GM21423 (cell line): ENCODE measurements around the gene BCL7C.
"Not testable (repeated sequence)": the region's sequence is repeated elsewhere in the genome, so short reads cannot be mapped to it uniquely, and the experiment has no call there.

Source experiments
- ATAC-seq: cut with Tn5 transposase; IDR thresholded peaks from one replicate; pipeline ENCODE4 v1.9.1; 2021; ENCODE audit warnings: mild to moderate bottlenecking, moderate library complexity; ENCODE audit not compliant: unreplicated experiment

Gene BCL7C

DNA sequence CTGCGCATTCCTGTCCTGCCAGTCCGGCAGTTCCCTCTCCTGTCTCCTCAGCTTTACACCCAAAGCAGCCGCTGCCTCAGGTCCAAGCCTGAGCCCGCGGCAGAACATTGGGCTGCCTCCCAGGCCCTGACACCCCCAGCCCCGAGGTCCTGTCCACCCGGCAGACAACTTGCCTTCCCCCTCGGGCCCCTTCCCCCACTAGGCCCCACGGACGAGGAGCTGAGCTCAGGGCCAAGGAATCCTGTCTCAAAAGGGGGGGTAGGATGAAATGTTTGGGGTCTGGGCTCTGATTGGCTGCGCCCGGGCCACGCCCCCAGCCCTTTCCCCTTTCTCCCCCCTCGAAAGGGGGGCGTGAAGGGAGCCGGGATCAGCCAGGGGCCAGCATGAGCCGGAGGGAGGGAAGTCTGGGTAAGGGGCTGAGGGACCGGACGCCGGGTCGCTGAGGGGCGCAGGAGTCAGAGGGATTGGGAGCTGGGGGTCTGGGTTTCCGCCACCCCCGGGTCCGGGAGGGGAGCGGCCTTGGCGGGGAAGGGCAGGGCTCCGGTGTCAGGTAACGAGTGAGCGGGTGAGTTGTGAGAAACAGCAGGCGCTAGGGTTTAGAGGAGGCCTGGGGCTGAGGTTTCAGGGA lies 2.5 kb upstream of the BCL7C start, which contains the start of gene CTF1:
Gene CTF1, plus strand, starts transcription at position 354 of the 628 bp plus-strand sequence. Its CDS starts 30 bp downstream, at position 384.
- no peak for ATAC-seq

DNA sequence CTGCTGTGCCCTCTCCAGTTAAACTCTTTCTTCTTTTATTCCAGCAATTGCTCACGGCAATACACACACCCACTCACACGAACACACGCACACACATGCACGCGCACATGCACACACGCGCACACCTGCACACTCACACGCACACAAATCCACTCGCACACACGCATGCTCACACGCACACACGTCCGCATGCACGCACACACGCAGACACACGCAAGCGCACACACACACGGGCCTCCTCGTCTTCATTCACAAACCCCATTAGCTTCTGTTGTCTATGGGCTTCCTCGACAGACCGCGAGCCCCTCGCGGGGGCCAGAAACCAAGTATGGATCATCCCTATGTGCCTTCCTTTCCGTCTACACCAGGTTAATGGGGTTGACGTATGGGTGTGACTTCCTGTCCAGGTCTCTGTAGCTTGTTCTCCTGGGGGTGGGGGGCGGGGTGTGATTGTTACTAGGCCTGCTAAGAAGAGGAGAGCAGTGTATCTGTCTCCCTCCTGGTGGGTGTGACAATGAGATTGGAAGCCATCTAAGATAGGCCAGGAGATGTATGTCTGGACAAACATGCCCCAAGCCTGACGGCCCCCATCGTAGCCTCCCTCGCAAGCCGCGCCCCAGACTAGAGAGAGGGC lies 1.9 kb upstream of the BCL7C start:
- ATAC-seq = no peak

DNA sequence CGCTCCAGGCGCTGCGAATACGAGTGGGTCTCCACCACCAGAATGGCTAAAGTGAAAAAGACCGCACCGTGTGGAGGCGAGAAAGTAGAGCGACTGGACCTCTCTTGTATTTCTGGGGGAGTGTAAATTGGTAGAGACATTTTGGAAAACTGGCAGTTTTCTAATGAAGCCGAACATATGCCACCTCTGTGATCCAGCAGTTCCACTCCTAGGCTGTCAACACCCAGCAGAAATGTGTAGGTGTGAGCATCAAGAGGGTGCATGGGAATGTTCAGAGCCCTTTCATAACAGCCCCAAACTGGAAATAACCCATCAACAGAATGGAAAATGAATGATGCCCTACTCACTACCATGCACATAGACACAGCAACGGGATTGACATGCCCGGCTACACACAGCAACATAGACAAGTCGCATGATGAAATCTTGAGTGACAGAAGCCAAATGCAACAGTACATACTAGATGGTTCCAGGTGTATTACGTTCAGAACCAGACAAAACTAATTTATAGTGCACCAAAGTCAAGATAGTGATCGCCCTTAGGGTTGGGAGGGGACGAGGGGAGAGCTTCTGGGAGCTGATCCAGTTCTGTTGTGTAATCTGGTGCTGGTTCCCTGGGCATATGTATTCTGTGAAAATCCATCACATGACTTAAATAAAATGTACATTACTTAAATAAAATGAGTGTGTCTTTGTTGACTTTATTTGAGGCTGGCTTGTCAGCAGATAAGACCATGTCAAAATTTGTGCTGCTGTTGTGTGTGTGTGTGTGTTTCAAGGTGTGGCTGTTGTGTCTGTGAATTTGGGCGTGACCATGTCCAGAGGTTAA lies 877 bp upstream of the BCL7C start:
- no peak for ATAC-seq

DNA sequence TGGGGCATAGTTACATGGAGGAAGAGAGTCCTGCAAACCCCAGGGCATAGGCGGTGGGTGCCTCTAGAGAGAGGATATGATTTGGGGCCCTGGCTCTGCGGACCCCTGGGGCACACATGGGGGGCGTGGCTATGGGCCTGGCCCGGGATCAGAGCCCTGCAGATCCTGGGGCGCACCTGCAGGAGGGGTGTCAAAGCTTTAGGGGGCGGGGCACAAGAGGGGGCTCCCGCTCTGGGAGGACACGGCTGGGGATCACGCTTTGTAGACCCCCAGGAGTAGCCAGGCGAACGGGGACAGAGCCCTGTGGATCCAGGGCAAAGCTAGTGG lies 497 bp downstream of the BCL7C start:
- peak; percentile 5 for ATAC-seq

DNA sequence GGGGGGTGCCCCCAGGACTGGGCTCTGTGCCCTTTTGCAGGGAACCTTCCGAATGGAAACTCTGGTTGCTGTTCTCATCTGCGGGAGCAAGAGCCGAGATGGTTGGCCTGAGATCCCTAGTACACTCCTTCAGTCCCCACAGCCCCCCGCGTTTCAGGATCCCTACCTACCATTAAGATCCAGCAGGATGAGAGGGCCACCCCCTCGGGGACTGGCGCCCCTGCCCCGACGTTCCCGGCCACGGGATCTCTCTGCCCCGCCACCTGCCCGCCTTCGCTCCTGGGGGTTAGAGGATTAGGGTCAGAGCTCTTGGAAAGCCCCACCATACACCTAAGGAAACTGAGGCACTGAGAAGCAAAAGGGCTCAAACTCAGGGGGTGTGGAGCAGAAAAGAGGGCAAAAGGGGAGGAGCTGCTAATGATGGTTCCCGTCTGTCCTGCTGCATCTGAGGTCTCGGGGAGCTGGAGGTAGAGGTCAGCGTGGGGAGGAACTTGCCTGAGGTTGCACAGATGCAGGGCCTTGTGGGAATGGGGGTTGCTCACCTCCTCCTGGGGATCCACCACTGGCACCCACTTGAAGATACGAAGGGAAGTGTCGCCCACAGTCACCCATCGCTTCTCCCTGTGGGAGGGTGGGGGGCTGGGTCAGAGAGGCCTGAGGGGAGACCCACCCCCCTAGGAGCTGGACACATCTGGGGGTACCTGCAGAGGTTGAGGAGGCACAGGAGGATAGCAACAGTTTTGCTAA lies 1.0 kb downstream of the BCL7C start:
- no peak for ATAC-seq

DNA sequence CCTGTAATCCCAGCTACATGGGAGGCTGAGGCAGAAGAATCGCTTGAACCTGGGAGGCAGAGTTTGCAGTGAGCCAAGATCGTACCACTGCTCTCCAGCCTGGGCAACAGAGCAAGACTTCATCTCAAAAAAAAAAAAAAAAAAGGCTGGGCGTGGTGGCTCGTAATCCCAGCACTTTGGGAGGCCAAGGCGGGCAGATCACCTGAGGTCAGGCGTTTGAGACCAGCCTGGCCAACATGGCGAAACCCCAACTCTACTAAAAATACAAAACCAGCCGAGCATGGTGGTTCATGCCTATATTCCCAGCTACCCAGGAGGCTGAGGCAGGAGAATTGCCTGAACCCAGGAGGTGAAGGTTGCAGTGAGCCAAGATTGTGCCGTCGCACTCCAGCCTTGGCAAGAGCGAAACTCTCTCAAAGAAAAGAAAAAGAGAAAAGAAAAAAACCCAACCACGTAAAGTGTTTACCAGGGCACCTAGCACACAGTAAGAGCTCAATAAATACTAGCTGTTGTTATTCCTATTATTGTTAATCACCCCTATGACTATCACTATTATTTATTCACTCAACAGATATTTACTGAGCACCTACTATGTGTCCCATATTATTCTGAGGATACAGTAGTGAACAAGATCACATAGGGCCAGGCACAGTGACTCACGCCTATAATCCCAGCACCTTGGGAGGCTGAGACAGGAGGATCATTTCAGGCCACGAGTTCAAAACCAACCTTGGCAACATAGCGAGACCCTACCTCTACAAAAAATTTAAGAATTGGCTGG lies 2.6 kb downstream of the BCL7C start:
- not testable (repeated sequence) for ATAC-seq

DNA sequence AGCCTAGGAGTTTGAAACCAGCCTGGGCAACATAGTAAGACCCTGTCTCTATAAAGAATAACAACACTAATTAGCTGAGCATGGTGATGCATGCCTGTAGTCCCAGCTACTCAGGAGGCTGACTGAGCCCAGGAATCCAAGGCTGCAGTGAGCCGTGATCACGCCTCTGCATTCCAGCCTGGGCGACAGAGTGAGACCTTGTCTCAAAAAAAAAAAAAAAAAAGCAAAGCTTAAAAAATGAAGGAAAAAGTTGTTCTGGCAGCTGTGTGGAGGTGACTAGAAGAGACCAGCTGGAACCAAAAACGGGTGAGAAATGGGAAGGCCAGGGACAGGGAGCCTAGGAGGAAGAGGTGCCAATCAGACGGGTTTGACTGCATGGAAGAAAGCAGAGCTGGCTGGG lies 4.2 kb downstream of the BCL7C start:
- no peak for ATAC-seq

DNA sequence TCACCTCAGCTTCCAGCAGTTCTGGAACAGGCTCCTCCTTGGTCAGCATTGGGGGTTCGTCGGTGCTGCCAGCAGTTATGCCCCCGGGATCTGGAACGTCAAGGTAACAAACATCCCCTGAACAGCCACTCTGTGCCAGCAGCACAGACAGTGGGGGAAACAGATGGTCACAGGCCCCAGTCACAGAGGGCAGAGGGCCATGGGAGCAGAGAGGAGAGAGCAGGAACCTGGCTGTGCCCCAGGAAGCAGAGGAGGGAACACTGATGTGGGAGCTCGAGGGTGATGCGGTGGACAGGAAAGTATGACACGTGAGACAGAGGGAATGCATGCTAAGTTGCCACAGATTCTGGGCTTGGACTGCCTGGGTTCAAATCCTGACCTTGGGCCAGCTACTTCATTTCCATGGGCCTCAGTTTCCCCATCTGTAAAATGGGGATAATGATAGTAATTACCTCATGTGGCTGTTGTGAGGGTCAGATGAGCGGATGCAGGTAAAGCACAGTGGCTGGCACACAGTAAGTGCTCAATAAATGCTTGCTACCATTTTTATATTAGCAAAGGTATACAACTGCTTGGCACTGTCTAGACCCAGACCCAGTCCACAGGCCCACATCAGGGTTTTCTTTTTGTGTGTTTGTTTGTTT lies 4.9 kb downstream of the BCL7C start:
- ATAC-seq = no peak

DNA sequence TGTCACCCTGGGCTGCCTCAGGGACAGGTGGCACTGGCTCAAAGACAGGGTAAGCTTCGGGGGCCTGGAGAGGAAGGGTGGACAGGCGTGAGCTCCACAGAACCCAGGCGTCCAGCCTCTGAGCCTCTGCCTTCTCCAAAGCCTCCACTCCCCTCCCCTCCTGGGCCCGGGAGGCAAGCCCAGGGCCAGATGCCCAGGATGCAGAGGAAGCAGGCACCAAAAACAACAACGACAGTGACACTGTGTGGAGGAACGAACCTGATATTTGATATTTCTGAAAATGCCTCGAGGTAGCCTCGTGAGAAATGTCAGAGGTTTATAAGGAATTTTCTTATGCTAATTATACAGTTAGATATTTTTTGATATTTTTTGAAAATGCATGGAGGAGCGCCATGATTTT lies 6.0 kb downstream of the BCL7C start:
- no peak for ATAC-seq

DNA sequence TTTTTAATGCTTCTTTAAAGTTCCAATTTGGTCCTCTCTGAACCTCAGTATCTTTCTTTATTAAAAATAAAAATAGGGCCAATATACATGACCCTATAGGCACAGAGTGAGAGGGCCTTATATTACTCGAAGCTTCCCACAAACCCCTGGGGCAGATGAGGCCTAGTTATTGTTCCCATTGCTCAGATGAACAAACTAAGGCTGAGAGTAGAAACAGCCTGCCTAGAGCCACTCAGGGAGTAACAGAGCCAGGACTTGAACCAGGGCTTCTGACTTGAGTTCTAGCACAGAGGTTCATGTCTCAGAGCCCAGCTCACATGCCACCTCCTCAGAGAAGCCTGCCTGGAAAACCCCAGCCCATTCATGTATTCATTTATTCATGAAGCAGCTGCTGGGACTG lies 7.7 kb downstream of the BCL7C start:
- no peak for ATAC-seq

DNA sequence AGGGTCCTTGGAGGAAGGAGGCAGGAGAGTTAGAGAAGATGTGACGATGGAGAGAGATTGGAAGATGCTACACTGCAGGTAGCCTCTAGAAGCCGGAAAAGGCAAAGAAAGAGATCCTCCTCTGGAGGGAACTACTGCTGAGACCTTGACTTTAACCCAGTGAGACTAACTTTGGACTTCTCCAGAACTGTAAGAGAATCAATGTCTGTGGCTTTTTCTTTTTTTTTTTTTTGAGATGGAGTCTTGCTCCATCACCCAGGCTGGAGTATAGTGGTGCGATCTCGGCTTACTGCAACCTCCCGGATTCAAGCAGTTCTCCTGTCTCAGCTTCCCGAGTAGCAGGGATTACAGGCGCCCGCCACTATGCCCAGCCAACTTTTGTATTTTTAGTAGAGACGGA lies 8.7 kb downstream of the BCL7C start:
- no peak for ATAC-seq

DNA sequence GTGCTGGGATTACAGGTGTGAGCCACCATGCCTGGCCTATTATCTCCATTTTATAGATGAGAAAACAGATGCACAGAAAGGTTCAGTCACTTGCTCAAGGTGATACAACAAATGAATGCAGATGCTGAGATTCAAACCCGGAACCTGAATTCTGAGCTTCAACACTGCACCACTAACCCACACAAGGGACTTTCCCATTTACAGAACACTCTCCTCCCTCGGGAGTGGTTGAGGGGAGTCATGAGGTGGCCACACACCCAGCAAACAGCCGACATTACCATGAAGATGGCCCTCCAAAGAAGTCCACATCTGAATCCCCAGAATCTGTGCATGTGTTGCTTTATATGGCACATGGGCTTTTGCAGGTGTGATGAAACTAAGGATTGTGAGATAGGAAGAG lies 9.1 kb downstream of the BCL7C start:
- no peak for ATAC-seq

DNA sequence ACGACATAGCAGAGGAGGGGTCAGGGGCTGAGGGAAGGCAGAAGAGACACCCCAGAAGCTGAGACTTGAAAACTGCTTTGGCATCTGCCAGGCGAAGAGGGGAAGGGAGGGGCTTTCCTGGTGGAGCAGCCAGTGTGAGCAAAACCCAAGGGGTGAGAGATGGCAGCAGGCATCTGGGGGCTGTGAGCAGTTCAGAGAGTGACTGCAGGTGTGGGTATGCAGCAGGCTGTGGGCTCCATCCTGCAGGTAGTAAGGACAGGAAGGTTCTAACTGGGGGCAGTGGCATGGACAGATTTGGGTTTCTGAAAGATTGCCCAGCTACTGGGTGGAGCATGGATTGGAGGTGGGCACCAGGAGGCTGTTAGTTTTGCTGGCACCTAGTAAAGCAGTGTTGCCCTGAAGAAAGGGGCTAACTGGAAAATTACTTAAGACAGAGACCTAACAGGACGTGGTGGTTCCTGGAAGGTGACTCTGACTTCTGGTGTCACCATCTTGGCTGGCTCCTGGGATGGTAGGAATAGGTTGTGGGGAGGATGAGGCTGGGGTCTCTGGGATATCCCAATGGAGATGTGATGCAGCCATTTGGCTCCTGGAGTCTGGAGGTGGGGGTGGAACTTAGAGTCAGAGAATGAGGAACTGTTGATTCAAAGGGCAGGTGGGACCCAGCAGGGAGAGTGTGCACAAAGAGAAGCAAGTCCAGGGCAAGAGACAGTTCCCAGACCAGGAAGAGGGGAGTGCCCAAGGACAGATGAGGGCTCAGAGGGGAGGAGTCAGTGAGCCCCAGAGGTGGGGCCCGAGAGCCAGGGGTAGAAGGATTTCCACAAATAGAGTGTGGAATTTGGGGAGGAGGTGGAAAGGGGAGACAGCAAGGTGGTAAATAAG lies 11.2 kb downstream of the BCL7C start:
- no peak for ATAC-seq

DNA sequence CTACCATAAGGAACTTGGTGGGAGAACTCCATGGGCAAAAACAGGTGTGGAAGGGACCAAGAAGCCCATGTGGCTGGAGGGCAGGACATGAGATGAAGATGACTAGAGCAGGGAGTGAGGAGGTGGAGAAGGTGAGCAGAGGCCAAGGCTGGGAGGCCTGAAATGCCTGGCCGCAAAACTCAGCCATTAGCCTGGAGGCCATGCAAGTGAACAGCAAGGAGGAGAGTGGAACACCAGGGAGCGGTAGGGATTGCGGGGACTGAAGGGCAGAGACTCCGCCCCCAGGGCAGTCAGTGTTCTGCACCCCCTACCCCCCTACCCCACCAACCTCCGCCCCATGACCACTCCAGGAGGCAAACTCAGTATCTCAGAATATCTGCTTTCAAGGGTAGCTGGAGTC lies 17.0 kb downstream of the BCL7C start:
- ATAC-seq = no peak

DNA sequence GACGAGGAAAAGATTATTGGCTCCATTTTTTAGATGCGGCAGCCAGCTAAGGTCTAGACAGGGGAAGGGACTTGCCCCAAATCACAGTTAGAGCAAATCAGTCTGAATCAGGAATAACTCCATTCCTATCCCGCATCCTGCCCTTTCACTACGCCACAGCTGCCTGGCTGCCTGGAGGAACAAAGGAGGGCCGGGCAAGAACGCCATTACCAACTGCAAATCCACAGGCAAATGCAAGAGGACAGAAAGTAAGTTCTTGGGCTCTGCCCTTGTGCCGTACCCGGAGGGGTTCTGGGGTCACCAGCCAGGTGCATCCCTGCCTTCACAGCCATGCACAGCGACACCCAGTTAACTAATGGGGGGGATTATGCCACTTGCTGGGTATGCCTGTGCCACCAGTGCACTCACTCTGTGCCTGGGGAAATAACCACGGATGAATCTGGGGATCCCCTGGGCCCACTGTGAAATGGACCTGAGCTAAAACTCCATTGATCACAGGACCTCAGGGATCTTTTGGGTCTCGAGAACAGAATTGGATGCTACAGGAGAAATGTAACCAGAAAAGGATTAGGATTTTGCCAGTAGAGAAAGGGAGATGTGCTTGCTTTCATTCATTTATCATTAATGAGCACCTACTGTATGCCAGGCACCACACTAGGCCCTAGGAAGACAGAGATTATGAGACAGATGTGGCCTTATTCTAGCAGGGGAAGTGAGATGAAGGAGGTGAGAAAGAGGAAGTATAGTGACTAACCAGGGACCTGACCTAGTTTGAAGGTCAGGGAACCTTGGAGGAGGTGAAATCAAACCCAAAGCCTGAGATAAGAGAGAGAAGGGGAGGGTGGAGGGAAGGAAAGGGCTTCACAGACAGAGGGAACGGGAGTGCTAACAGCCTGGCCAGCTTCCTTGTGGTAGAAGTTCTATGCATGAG lies 17.7 kb downstream of the BCL7C start:
- ATAC-seq = no peak

DNA sequence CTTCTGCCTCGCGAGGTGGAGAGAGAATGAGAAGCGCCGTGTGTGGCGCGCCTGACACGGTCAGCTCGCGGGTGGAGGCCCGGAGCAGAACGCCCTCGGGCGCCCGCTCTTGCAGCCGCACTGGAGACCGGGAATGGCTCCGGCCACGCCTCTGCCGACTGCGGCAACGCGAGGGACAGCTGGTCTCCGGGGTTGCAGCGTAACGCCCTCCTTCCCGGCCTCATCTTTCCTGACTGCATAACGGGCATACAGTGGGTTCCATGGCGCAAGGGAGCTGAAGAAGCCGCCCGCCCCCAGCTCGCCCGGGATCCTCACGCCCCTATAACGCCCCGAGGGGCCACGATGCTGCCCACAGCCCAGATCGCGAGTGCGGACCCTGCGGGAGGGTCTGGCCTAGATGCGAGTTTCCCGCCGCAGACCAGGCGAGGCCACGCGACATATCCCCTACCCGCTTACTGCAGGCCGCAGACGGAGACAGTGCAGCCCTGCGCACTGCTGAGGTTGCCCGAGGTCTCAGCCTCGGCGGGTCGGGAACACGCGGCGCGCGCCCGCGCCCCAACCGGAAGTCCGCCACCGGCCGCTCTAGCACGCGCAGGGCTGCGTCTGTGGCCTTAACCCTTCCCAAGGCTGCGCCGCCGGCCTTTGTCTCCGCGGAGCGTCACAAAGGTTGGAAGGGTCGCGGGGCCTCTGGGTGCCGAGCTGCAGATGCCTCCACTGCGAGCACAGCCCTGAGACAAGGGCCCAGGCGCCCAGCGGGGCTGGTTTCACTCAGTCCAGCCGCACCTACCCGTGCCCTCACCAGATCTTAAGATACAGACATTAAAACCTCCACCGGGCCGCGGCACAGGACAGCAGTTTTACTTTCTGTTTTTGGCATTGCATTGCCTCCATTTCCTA lies 18.8 kb downstream of the BCL7C start:
- peak; percentile 82 for ATAC-seq

DNA sequence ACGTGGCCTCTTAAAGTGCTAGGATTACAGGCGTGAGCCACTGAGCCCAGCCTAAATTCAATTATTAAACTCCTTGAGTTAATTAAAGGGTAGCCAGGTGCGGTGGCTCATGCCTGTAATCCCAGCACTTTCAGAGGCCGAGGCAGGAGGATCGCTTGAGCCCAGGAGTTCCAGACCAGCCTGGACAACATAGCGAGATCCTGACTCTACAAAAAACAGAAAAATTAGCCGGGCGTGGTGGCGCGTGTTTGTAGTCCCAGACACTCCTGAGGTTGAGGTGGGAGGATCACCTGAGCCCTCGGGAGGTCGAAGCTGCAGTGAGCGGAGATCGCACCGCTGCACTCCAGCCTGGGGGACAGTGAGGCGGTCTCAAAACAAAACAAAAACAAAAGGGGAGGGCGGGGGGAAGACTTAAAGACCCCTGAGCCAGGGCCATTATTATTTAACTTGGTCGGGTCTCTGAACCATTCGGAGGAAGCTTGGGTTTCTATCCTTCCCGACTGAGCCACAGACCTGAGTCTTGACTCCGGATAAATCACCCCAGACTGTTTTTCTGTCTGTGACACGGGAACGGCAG lies 19.5 kb downstream of the BCL7C start:
- ATAC-seq = no peak
